GM18520 (cell line): ENCODE data around the gene ATP4A.

ENCODE experiments used
- ATAC-seq: cut with Tn5 transposase; IDR thresholded peaks from one replicate; pipeline ENCODE4 v1.9.1; 2021; ENCODE audit not compliant: unreplicated experiment

Gene ATP4A

GRCh38 chr19:35566738-35567137 is 3.3 kb upstream of the ATP4A start:
- no peak for ATAC-seq

GRCh38 chr19:35565016-35565856 is 1.8 kb upstream of the ATP4A start:
- ATAC-seq, result no peak

- ATAC-seq, result no peak
Measured at GRCh38 chr19:35562776-35563175, 682 bp downstream of the ATP4A start.

- no peak for ATAC-seq
Measured at GRCh38 chr19:35562336-35562735, 1.1 kb downstream of the ATP4A start.

GRCh38 chr19:35561436-35561835 is 2.0 kb downstream of the ATP4A start:
- no peak for ATAC-seq

GRCh38 chr19:35560677-35561076 is 2.8 kb downstream of the ATP4A start:
- ATAC-seq, result no peak

DNA sequence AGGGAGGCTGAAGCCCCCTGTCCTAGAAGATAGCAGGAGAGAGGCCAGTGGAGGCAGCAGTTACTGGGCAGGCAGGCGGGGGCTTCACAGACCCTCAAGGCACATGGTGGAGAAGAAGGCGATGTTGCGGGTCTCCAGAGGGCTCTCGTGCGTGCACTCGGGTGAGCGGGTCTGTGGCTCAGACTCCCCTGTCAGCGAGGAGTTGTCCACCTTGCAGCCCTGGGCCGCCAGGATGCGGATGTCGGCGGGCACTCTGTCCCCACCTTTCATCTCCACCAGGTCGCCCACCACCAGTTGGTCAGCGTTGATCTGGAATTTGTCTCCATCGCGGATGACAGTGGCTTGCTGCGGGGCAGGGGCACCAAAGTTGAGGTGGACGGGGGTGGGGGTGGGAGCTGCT is 3.2 kb downstream of the ATP4A start:
- ATAC-seq, result no peak

DNA sequence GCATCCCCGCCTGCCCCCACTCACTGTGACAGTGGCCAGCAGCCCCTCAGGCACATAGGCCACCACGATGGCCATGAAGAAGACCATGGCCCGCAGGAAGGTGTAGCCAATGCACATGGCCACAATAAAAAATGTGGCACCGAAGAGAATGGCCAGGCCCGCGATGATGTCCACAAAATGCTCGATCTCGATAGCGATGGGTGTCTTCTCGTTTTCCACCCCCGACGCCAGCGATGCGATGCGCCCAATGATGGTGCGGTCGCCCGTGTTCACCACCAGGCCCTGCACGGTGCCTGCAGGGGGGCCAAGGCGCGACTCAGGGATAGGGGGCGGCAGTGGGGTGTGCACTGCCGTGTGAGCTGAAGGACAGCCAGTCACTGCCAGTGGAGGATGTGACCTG is 3.7 kb downstream of the ATP4A start:
- ATAC-seq, result no peak

- ATAC-seq, result no peak
Measured at GRCh38 chr19:35559281-35559659, 4.2 kb downstream of the ATP4A start.

- ATAC-seq, result no peak
Measured at GRCh38 chr19:35558400-35559280, 4.8 kb downstream of the ATP4A start.

- no peak for ATAC-seq
Measured at GRCh38 chr19:35557539-35558399, 5.7 kb downstream of the ATP4A start.

DNA sequence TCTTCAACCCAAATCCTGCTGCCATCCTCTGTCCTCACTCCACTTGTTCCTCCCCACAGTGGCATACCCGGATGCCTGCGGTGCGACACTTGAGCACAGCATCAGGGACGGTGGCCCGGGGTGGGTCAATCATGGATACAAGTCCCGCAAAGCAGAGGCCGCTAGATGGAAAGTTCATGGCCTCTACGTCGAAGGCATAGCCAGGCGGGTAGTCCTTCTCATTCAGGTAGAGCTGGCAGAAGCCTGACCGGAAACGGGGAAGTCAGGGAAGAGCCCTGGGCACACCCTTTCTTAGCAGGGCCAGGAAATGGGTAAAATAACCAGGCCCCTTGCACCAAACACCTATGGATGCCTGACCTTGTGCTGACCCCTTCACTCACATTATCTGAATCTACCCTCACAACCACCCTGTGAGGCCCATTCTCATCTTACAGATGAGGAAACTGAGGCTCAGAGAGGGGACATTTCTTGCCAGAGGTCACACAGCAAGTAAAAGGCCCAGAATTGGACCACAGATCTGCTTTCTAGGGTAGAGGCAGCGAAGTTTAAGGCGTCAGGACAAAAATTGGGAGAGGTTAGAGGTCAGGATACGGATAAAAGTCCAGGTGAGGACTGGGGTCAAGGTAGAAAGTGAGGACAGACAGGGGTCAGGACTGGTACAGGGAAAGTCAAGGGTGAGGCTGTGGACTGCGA is 6.5 kb downstream of the ATP4A start:
- ATAC-seq, result no peak

GRCh38 chr19:35556025-35556590 is 7.3 kb downstream of the ATP4A start:
- ATAC-seq, result no peak

DNA sequence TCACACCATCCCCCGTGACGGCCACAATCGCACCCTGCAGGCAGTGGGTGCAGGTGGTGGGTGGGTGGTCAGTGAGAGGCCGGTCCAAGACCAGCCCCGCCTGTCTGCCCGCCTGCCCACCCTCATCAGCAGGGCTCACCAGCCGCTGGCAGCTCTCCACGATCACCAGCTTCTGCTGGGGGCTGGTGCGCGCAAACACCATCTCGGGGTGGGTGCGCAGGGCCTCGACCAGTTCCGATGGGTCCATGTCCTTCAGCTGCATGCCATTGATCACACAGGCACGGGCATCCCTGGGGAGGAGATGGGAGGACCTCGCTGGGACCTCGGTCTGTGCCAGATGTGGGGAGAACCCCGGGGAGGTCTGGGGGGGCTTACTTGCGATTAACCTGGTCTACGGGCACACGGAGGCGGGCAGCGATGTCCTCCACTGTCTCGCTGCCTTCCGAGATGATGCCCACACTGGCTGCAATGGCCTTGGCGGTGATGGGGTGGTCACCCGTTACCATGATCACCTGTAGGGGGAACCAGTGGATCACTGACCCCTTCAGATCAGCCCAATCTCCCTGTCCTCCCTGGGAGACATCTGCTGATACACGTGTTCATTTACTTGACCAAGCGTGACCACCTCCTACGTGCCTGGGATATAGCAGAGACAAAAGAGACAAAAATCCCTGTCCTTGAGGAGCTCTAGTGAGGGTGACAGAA is 8.0 kb downstream of the ATP4A start:
- no peak for ATAC-seq

GRCh38 chr19:35554076-35554475 is 9.4 kb downstream of the ATP4A start:
- no peak for ATAC-seq

DNA sequence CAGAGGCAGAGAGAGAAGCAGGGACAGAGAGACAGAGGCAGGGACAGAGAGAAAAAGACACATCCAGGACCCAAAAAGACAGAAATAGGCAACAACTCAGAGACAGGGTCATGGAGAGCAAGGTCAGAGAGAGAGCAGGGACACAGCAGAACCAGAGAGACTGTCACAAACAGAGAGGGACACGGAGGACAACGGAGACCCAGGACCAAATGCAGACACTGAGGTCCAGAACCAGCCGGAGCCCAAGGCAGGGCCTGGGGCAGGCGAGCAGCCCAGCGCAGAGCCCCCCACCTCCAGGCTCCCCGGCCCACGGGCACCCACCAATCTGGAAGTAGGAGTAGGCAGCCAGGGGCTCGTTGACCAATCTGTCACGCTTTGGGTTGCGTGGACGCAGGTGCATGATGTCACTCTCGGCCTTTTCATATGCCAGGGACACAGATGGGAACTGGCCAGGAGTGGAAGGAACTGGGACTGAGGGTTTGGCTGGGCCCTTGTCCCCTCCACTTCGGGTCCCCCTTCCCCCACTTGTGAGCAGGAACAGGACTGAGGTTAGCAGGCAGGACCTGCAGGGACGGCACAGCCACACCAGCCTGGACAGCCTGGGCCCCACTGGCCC is 10.0 kb downstream of the ATP4A start:
- no peak for ATAC-seq

GRCh38 chr19:35552534-35553384 is 10.7 kb downstream of the ATP4A start:
- ATAC-seq, result no peak

DNA sequence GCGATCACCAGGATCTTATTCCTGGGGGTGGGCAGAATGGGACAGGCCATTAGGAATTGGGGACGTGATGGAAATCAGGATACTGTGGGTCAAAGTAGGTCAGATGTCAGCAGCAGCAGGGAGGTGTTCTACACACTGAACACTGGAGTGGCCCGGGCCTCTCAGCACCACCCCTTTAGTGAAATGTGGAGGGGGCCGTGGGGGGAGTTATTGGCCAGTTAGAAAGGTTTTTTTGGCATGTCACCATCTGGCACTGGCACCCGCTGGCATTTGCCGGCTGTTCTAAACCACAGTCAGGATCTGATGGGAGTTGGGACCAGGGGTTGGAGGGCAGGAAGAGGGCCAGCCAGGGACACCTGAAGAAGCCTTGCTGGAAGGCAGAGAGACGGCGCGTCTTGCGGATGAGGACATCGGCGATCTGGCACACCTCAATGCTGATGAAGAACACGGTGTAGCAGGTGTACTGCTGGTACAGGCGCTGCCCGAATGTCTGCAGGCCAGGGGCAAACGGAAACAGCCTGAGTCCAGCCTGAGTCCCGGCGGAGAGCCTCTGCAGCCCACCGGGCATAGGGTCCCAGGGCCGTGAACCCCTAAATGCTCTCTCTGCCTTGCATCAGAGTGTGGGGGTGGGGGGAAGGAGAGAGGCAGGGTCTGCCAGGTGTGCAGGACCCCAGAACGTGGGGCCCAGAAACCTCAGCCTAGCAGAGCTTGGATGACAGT is 12.2 kb downstream of the ATP4A start:
- ATAC-seq, result no peak
